Measurements from ENCODE around the gene PDLIM5. TPM values are rescaled to one million over a fixed set of nuclear protein-coding genes. Genes with fewer than 3 reads are reported as not detected.

Gene PDLIM5
- total RNA-seq, 1 experiment from 2014 or later = 58.0 TPM

GRCh38 chr4:94570558-94570957, 118.8 kb downstream of the PDLIM5 start:
- Histone ChIP-seq H4K20me1 (ENCODE audit: control insufficient read depth, insufficient read depth, insufficient read length) (no peaks in the 10 kb centered on the region), H2BK5ac (ENCODE audit: insufficient read length, low read length) (no peak overlapping the region), H3K56ac (ENCODE audit: insufficient read length, low read depth, low read length) (no peak overlapping the region), H3K4me2 (ENCODE audit: insufficient read depth, insufficient read length, low read length) (no peak overlapping the region), H3K23ac (ENCODE audit: insufficient read length, low read depth, low read length) (no peak overlapping the region), H3K14ac (ENCODE audit: insufficient read depth, low read length) (no peak overlapping the region), H3K23me2 (ENCODE audit: insufficient read length, low read depth, low read length, poor library complexity, severe bottlenecking) (no peaks in the 10 kb centered on the region), H4K91ac (ENCODE audit: insufficient read length, low read depth, low read length) (no peak overlapping the region), H2BK20ac (ENCODE audit: low read depth, low read length, poor library complexity, severe bottlenecking) (no peak overlapping the region), H2AK5ac (ENCODE audit: insufficient read length, low read length) (no peak overlapping the region), H3K18ac (ENCODE audit: insufficient read length, low read depth, low read length) (no peak overlapping the region), H3K27me3 (ENCODE audit: insufficient read depth, low read length) (no peaks in the 10 kb centered on the region), H4K8ac (replicated peaks; ENCODE audit: insufficient read length, low read depth, low read length) (no peak overlapping the region), H2AFZ (ENCODE audit: low read length) (no peak overlapping the region), H3K79me2 (ENCODE audit: insufficient read depth, low read length) (no peaks in the 10 kb centered on the region), H3T11ph (ENCODE audit: low read length) (no peak overlapping the region), H3K9ac (ENCODE audit: extremely low read depth, insufficient read length, low read length) (no peak overlapping the region), H3K4me1 (ENCODE audit: insufficient read depth, low read length) (no peaks in the 10 kb centered on the region), H3K9me3 (ENCODE audit: control insufficient read depth, low read depth, low read length) (no peaks in the 10 kb centered on the region), H3K27ac (ENCODE audit: insufficient read length, low read depth, low read length) (no peak overlapping the region), H4K5ac (ENCODE audit: insufficient read length, low read depth, low read length) (no peak overlapping the region), H2BK120ac (ENCODE audit: low read depth, low read length, poor library complexity, severe bottlenecking) (no peak overlapping the region), H2BK15ac (ENCODE audit: low read depth, low read length) (no peak overlapping the region), H2BK12ac (ENCODE audit: insufficient read length, low read depth, low read length) (no peak overlapping the region), H3K79me1 (ENCODE audit: insufficient read depth, low read depth, low read length, poor library complexity, severe bottlenecking) (no peaks in the 10 kb centered on the region), H3K4ac (ENCODE audit: low read depth, low read length) (no peak overlapping the region)
- no peak for DNase-seq
- peaks cover 6 to 13% of the 10 kb centered on the region in 2 experiments for H3K4me1 Mint-ChIP-seq
- WGBS (ENCODE audit: extremely low coverage, insufficient read length, low lambda C conversion rate) = no CpG with 5 or more reads among the region's 1 CpG
- H3K4me3 Mint-ChIP-seq = no peak overlapping the region
- TF ChIP-seq CTCF (conservative IDR thresholded peaks at IDR 0.05) = no peak
- no peak overlapping the region for H3K27ac Mint-ChIP-seq
- no peaks in the 10 kb centered on the region for H3K27me3 Mint-ChIP-seq (ENCODE audit: low read depth)
- no peaks in the 10 kb centered on the region for H3K36me3 Mint-ChIP-seq (ENCODE audit: insufficient read depth in 1 of 3, low read depth in 3 of 3)
- H3K9me3 Mint-ChIP-seq = no peaks in the 10 kb centered on the region

Measured in H9 (cell line).